ENCODE data around the gene SEMA4D.

DNA sequence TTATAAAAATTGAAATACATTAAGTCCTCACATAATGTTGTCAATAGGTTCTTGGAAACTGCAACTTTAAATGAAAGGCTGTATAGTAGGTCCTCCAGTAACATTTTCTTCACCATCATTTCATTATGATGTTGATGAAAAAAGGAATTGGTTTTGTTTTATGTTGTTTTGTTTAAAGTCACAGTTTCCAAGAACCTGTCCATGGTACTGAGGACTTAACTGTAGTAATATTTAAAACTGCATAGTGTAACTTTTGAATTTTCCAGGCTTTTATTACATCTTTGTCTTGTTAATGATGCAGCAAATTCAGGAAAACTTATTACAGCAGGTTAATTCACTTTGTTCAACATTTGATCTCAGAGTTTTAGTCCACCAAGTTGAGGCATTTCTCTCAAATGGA is 168.0 kb downstream of the SEMA4D start:
- TF ChIP-seq YY1 (IDR thresholded peaks at IDR 0.05; ENCODE audit: low read depth) (no peak), NFIC (IDR thresholded peaks at IDR 0.05) (no peak), ZBTB7A (IDR thresholded peaks at IDR 0.05; ENCODE audit: low read depth) (no peak)

Data from Ishikawa (cell line).